GM08714 (cell line): ENCODE data around the gene NSMCE3.
"Not testable (repeated sequence)": the region's sequence is repeated elsewhere in the genome, so short reads cannot be mapped to it uniquely, and the experiment has no call there.

Experiments
- H3K4me3 ChIP-seq: fragments of 200-500 bp; sonication (Bioruptor generic); 2 replicates; pipeline ENCODE4 v1.5.1; 2014; ENCODE audit warnings: mild to moderate bottlenecking, low read length, inconsistent platforms
- ZNF274 ChIP-seq: IDR thresholded peaks from 2 replicates; pipeline ENCODE4 v1.6.1; 2012; ENCODE audit warnings: mild to moderate bottlenecking, low read depth, low read length

The NSMCE3 gene

DNA sequence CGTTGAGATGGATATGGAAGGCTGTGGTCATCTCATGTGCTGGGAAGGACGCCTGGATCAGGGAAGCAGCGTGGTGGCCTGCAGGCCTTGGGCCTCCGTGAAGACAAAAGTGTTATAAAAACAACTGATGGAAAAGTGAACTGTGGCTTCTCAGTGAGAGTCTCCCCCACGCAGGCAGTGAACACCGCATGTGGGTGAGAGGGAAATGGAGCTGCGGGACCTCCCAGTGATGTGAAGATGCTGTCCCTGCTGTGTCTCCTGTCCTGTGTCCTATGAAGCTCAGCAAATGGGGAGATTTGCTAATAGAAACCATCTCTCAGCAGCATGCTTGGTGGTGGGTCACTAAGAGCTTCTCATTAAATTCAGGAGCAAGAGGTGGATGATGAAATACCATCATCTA, 25.1 kb downstream of the NSMCE3 start:
- no peak for TF ChIP-seq ZNF274
- H3K4me3 ChIP-seq = no peak overlapping the region

DNA sequence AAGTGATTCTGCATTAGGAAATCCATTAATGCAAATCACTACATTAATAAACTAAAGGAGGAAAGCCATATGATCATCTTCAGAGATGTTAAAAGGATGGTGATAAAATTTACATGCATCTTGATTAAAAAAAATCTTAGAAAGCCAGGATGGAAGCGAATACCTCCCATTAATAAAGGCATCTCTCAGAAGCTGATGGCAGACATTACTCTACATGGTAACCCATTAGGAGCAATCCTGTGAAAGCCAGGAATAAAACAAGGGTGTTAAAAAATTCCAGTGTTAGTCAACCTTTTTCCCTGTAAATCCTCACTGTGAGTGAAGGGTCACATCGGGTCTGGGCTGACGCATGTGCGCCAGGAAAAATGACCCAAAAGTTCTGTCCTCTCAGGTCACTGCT, 25.5 kb downstream of the NSMCE3 start:
- no peak overlapping the region for H3K4me3 ChIP-seq
- no peak for TF ChIP-seq ZNF274

DNA sequence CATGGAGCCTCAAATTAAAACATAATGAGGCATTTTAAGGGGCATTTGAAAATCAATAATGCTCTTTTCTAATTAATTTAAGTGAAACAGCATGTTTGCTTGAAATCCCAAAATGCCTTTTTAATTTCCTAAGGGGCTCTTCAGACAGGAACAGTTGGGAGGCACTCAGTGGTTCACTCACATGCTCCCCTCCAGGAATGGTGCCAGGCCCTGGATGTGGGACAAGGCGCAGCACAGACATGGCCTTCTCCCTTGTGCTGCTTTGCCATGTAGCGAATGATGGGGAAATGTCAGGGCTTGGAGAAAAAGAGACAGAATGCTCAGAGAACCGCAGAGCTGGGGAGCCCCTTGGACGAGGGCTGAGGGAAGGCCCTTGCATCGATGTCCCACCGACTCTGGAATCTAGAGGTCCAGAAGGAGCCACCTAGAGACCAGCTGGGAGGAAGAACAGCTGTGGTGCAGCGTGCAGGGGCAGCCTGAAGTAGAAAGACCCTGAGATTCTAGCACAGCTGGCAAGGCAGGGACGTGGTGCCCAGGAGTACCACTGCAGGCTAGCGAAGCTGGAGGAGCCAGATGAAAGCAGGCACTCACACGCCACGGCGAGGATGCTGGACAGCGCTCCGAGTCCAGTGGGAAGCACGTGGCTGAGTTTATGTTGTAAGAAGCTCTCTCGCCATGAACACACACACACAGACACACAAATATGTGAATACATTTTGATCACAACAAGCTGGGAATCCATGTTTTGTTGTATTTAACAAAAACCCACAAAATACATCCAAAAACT, 27.0 kb downstream of the NSMCE3 start:
- TF ChIP-seq ZNF274 = no peak
- no peak overlapping the region for H3K4me3 ChIP-seq

DNA sequence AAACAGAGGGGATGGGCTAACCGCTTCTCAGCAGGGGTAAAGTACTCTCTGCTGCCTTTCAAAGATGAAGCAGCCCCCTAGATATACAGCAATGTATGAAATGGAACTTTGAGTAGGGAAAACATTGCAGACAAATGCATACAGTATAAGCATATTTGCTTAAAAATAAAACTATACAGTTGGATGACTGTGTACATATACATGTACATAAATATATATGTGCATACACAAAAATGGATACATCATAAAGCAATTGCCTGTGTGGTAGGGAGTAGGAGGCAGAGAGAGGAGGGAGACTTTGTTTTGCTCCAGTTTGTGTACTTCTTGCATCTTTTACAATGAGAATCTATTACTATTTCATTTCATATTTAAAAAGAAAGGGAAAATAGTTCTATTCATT, 28.4 kb downstream of the NSMCE3 start:
- no peak overlapping the region for H3K4me3 ChIP-seq
- no peak for TF ChIP-seq ZNF274

DNA sequence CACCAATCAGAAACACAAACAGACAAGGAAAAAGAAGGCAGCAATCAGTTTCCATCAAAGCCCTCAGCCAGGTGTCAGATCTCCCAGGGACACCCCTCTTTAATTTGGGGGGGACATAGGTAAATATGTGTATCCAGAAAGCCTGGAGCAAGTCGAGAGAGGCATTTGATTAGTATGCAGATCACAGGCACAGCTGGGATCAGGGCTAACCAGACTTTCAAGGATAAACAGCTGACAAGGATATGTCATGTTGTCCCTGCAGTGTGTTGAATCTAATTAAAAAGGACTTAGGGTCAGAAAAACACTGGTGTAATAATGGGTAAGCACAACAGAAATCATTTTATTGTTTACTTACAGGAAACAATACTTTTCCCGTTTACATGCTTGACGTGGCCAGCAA, 30.2 kb downstream of the NSMCE3 start:
- H3K4me3 ChIP-seq = no peak overlapping the region
- no peak for TF ChIP-seq ZNF274

DNA sequence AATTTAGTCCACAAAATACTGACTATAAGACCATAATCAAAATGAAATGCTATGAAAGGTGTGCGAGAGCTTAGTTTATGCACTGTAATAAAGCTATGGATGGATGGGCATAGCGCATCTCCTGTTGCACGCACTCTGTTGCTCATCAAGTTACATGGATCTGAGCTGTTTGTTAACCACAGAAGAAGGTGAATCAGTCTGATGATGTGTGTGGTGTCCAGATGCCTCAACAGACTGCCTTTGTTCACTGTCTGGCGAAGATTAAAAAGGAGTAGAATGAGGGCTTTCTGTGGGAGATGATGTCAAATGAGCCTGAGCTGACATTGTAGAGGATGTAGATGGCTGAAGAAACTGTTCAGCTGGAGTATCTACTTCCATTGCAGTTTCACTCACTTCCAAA, 36.1 kb downstream of the NSMCE3 start:
- TF ChIP-seq ZNF274 = no peak

DNA sequence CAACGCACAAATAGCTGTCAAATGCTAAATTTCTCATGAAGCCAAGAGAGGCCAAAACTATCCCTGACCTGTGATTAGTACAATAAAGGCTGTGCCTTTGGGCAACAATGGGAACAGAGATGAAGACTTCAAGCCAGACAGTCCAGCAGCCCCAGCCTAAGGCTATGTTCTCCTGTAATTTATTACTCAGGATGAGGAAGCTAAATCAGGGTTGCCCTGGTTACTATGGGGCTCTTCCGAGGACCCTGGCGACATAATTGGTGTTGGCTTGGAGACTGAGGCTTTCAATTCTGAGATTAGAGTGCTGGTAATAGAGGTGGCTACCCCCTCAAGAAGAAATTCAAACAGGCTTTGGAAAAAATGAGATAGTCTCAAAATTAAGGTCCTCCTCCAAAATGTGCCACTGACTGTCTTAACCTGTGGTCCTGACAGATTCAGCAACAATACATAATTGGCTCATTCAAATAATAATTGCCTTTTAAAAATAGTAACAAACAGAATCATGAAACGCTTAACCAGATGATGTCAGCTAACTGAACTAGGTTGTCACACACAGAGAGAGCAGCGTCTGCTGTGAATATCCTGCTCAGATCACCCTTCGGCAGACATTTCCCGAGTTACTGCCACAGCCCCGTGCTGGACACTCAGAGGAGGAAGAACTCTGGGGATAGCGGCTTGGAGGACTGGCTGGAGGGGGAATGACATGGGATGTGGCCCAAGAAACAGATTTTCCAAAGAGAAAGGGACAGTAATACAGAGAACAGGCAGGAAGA, 43.0 kb downstream of the NSMCE3 start:
- H3K4me3 ChIP-seq = no peak overlapping the region
- TF ChIP-seq ZNF274 = no peak

More for the DNA sequence above, 36.1 kb downstream of the NSMCE3 start:
- no peak overlapping the region for H3K4me3 ChIP-seq

DNA sequence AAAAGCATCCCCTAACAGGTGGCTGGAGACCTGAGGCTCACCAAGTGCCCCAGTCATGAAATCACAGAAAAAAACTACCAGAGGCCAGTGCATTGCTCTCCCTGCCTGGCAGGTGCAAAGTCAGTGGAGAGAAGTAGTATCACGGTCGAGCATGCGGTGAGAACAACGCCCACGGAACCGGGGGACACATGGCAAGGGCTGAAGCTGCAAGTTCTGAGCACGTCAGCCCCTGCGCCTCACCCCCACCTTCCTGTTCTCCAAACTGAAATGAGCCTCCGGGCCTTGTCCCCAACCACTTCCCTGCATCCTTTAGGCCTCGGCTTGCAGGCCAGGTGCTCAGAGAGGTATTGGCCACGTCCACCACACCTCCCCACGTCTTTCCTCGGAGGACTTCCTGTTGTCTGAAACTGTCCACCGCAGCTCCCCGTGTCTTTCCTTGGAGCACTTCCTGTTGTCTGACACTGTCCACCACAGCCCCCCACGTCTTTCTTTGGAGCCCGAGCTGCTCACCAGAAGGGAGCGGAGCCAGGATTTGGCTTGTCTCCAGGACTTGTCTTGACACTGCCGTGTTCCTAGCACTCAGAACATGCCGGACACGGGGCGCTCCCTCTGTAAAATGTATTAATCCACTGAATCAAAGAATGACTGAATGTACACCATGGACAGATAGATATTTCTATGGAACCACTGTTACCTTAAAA, 43.9 kb downstream of the NSMCE3 start:
- H3K4me3 ChIP-seq = no peak overlapping the region
- no peak for TF ChIP-seq ZNF274

DNA sequence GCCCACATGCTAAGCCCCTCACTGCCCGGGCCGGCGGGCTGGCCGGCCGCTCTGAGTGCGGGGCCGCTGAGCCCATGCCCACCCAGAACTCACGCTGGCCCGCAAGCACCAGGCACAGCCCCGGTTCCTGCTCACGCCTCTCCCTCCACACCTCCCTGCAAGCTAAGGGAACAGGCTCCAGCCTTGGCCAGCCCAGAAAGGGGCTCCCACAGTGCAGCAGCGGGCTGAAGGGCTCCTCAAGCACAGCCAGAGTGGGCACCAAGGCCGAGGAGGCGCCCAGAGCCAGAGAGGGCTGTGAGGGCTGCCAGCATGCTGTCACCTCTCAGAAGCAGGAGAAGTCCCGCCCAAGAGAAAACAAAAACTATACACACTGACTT, 44.6 kb downstream of the NSMCE3 start:
- H3K4me3 ChIP-seq = not testable (repeated sequence)

DNA sequence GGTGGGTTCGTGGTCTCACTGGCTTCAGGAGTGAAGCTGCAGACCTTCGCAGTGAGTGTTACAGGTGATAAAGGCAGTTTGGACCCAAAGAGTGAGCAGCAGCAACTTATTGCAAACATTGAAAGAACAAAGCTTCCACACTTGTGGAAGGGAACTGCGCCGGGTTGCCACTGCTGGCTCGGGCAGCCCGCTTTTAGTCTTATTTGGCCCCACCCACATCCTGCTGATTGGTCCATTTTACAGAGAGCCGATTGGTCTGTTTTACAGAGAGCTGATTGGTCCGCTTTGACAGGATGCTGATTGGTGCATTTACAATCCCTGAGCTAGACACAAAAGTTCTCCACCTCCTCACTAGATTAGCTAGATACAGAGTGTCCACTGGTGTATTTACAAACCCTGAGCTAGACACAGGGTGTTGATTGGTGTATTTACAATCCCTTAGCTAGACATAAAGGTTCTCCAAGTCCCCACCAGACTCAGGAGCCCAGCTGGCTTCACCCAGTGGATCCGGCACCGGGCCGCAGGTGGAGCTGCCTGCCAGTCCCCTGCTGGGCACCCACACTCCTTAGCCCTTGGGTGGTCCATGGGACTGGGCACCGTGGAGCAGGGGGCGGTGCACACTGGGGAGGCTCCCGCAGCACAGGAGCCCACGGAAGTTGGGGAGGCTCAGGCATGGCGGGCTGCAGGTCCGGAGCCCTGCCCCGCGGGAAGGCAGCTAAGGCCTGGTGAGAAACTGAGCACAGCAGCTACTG, 45.2 kb downstream of the NSMCE3 start:
- not testable (repeated sequence) for H3K4me3 ChIP-seq

DNA sequence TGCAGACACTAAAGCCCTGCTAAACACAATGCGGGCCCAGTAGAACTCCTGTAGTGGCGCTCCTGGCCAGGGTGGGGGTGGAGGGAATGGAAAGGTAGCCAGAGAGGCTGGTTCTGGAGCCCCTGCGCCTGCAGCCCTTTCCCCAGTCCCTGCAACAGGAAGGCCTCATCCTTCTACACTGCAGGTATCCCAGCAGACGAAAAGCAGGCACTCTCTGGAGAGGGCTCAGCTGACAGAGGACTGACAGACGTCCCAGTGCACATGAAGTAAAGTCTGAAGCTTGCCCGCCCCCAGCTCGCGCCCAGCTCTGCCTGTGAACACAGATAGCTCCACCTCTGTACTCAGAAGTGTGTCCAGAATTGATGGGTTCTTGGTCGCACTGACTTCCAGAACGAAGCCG, 46.0 kb downstream of the NSMCE3 start:
- no peak for TF ChIP-seq ZNF274
- no peak overlapping the region for H3K4me3 ChIP-seq

DNA sequence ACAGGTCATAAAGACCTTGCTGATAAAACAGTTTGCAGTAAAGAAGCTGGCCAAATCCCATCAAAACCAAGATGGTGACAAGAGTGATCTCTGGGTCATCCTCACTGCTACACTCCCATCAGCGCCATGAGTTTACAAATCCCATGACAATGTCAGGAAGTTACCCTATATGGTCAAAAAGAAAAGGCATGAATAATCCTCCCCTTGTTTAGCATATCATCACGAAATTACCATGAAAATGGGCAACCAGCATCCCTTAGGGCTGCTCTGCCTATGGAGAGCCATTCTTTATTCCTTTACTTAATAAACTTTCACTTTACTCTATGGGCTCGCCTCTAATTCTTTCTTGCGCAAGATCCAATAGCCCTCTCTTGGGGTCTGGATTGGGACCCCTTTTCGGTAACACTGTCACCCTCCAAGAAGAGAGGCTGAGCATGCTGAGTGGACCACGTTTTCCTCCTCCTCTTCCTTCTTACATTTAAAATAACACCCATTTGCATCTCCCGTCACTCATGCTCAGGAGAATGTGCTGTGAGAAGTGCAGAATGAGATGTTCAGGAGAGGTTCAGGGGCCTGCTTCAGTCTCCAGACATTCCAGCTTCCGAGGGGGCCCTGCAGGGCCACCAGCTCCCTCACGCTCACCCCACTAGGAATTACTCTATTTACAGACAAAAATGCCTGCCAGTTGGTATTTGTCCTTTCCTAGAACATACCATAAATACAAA, 47.3 kb downstream of the NSMCE3 start:
- no peak for TF ChIP-seq ZNF274
- H3K4me3 ChIP-seq = no peak overlapping the region

DNA sequence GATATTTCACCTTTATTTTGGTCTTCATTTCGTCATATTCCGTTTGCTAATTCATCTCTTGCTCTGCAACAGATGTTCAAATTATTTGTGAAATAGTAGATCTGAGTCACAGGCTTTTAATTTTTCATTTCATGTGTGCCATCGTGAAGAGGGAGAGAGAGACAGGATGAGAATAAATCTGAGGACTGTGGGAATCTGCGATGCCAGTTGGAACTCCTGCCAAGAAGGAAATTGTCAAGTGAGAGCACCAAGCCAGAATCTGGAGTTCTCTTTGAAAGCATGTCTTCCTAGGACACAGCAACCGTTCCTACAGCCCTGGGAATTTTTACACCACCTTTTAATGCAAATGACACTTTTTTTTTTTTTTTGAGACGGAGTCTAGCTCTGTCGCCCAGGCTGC, 48.8 kb downstream of the NSMCE3 start:
- no peak overlapping the region for H3K4me3 ChIP-seq
- no peak for TF ChIP-seq ZNF274

DNA sequence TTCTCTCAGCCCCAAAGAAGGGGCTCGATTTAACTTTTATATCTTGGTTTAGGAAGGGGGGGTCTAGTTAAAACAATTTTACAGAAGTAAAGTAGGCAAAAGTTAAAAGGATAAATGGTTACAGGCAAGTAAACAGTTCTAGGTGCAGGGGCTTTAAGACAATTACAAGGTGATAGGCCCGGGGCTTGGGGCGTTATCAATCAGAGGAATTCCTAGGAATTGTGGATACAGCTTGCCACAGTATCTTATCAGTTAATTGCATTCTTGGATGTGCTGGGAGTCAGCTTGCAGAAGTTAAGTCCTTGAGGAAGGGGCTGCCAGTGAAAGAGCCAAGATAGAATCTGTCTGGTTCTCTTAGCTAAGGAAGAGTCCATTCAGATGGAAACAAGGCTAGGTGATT, 52.7 kb downstream of the NSMCE3 start:
- H3K4me3 ChIP-seq = no peak overlapping the region
- no peak for TF ChIP-seq ZNF274
